ENCODE measurements around the gene TUBB6. TPM values are rescaled to one million over a fixed set of nuclear protein-coding genes. Genes with fewer than 3 reads are reported as not detected.

The TUBB6 gene
- total and polyA plus RNA-seq, 12 donors, result 15.7 to 90.8 (median 39.5) TPM

DNA sequence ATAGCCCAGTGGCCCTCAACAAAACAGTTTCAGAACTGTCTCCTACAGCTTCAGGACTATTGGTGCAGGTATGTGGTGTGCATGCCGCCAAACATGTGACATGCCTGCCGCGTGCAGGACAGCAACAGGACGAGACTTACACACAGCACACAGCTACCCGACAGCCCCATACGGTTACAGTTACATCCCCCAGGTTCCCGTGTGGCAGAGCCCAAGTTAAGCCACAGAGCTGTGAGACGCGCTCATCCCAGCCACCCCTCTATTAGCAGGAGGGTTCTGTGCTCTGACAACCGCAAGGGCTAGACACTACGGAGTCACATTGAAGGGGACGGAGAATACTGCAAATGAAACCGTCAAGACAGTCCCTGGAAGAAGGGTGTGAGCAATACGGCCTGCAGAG is 16.4 kb upstream of the TUBB6 start:
- Histone ChIP-seq H3K9me3 (replicated peaks in 1 of 3) (no peaks in the 10 kb centered on the region), H3K27me3 (peaks cover 12% of the 10 kb centered on the region), H3K4me1 (replicated peaks in 1 of 2) (peaks cover 0 to 13% of the 10 kb centered on the region in 2 donors), H3K36me3 (replicated peaks in 1 of 2) (no peaks in the 10 kb centered on the region), H3K4me3 (no peak overlapping the region), H3K27ac (no peak overlapping the region)
- no peak for DNase-seq
- intact Hi-C loops (cut with DNase I), result no loop called here
- 85 to 90% (median 88%) methylated on average over 13 to 14 of the region's 14 CpGs for WGBS, 4 donors
- no peak for TF ChIP-seq POLR2A (IDR thresholded peaks at IDR 0.05)
- TF ChIP-seq, protein P1, sequence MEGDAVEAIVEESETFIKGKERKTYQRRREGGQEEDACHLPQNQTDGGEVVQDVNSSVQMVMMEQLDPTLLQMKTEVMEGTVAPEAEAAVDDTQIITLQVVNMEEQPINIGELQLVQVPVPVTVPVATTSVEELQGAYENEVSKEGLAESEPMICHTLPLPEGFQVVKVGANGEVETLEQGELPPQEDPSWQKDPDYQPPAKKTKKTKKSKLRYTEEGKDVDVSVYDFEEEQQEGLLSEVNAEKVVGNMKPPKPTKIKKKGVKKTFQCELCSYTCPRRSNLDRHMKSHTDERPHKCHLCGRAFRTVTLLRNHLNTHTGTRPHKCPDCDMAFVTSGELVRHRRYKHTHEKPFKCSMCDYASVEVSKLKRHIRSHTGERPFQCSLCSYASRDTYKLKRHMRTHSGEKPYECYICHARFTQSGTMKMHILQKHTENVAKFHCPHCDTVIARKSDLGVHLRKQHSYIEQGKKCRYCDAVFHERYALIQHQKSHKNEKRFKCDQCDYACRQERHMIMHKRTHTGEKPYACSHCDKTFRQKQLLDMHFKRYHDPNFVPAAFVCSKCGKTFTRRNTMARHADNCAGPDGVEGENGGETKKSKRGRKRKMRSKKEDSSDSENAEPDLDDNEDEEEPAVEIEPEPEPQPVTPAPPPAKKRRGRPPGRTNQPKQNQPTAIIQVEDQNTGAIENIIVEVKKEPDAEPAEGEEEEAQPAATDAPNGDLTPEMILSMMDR (IDR thresholded peaks at IDR 0.05), result no peak

DNA sequence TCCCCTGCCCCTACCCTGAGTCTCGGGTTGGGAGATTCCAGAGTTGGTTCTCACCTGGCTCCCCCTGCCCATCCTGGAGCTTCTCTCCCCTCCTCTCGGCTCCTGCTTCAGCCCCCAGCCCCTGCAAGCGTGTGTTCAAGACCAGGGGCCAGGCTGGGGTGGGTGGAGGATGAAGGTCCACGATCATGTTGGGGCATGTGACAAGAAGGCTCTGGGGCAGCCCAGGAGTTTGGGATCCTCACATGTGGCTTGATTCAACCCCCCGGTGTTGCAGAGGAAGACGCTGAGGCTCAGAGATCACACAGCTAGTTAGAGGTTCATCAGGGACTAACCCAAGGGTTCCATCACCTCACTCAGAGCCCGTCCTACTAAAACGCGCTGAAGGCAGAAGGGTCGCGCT is 14.2 kb upstream of the TUBB6 start:
- no peak for TF ChIP-seq POLR2A (IDR thresholded peaks at IDR 0.05)
- TF ChIP-seq, protein P1 (IDR thresholded peaks at IDR 0.05), result no peak
- intact Hi-C loops (cut with DNase I), result no loop called here
- Histone ChIP-seq H3K27me3 (peaks cover 8% of the 10 kb centered on the region), H3K4me3 (no peak overlapping the region), H3K9me3 (replicated peaks in 1 of 3) (no peaks in the 10 kb centered on the region), H3K4me1 (replicated peaks in 1 of 2) (no peaks in the 10 kb centered on the region), H3K36me3 (replicated peaks in 1 of 2) (no peaks in the 10 kb centered on the region), H3K27ac (no peak overlapping the region)
- WGBS, 4 donors, result 66 to 77% (median 72%) methylated on average over 9 to 11 of the region's 11 CpGs
- no peak for DNase-seq

DNA sequence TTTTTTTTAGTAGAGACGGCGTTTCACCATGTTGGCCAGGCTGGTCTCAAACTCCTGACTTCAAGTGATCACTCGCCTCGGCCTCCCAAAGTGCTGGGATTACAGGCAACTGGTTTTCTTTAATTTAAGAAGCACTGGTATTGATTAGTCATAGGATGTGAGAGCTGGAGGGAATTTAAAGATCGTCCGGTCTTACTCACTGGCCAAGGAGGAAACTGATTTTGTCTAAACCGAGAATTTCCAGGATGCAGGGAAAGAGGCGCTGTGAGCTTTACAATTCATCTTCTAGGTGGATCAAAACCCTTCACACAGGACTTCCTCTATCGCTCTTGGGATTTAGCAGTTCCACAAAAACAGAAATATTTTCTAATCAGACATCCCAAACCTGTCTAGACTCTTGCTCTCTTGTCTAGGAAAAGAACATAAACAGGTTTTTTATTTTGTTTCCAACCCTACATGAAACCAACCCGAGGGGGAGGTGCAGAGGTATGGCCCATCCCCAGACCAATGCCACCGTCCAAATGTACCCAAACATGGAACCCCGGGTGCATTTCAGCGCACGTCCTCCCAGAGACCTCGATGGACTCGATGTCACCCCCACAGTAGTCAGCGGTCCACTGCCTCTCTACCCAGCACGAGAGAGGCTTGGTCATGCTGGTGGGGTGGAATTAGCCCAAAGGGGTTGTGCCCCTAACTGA is 12.5 kb upstream of the TUBB6 start:
- Histone ChIP-seq H3K36me3 (replicated peaks in 1 of 2) (no peaks in the 10 kb centered on the region), H3K9me3 (replicated peaks in 1 of 3) (no peaks in the 10 kb centered on the region), H3K4me3 (no peak overlapping the region), H3K4me1 (replicated peaks in 1 of 2) (no peaks in the 10 kb centered on the region), H3K27me3 (peaks cover 1% of the 10 kb centered on the region), H3K27ac (no peak overlapping the region)
- whole genome bisulfite sequencing, 4 donors, result 84 to 90% (median 88%) methylated on average over 16 to 18 of the region's 18 CpGs
- intact Hi-C loops (cut with DNase I), result no loop called here
- DNase-seq, result no peak
- TF ChIP-seq POLR2A (IDR thresholded peaks at IDR 0.05), result no peak
- TF ChIP-seq, protein P1 (IDR thresholded peaks at IDR 0.05), result no peak

DNA sequence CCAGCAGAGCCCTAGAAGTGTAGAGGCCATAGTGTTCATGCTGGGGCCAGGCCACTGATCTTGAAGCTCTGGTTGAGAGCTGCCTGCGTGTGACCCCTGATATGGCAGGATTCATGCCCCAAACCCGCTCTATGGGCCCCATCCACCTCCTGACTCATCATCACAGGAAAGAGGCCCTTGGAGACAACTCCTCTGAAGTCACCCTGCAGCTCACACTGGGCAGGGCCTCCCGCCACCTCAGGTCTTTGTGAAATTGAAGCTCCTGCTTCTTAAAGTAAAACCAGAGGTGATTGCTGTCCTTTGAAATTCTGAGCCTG is 12.0 kb upstream of the TUBB6 start:
- no peaks in the 10 kb centered on the region for H3K4me1 ChIP-seq (replicated peaks in 1 of 2)
- no peaks in the 10 kb centered on the region for H3K36me3 ChIP-seq (replicated peaks in 1 of 2)
- 89 to 100% (median 94%) methylated on average over 1 to 3 of the region's 3 CpGs for WGBS, 4 donors
- TF ChIP-seq, protein P1 (IDR thresholded peaks at IDR 0.05), result no peak
- no peak for TF ChIP-seq POLR2A (IDR thresholded peaks at IDR 0.05)
- no peak overlapping the region for H3K27ac ChIP-seq
- H3K9me3 ChIP-seq (replicated peaks in 1 of 3), result no peaks in the 10 kb centered on the region
- intact Hi-C loops (cut with DNase I), result no loop called here
- DNase-seq, result no peak
- H3K27me3 ChIP-seq, result no peaks in the 10 kb centered on the region
- no peak overlapping the region for H3K4me3 ChIP-seq
